ENCODE results near the gene TMEM123. TPM values are rescaled to one million over a fixed set of nuclear protein-coding genes. Genes with fewer than 3 reads are reported as not detected.

The TMEM123 gene
- total RNA-seq, 1 donor from 2014 or later, result 107 TPM

DNA sequence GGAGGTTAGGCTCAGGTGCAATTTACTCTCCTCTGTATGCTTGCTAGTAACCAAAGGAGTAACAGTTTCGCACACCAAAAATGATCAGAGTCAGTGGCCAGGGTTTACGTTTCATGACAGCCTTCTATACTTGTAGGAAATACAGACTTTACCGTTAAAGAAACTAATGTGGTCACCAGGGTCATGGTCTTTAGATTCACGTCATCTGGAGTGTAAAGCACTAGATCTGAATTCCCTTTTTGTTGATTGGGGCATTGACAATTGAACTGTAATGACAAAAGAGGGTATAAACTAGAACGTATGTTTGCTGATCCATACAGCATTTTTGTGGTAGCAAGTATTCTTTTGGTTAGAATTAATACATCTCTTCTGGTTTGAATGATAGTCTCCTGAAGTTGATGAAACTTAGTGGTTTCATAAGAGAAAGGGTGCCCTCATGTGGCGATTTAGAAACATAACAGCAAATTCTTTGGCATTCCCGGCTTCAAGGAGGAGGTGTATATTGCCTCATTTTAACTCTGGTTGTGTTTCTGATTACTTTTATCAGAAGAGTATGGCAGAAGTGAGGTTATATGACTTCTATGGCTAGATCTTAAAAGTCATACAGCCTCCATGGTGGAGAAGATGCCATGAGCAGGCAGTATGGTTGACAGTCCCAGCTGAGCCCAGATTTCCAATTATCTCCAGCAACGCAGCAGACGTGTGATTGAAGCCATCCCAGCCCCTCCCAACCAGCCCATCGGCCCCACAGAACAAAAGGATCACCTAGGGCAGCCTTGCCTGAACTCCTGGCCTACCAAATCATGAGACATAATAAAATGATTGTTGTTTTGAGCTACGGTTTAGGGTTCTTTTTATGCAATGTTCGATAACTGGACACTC is 42.8 kb upstream of the TMEM123 start:
- Histone ChIP-seq H3K4me1 (no peaks in the 10 kb centered on the region), H3K27me3 (no peaks in the 10 kb centered on the region), H3K27ac (no peak overlapping the region), H3K4me3 (no peak overlapping the region), H3K36me3 (no peaks in the 10 kb centered on the region), H3K9me3 (no peaks in the 10 kb centered on the region)
- TF ChIP-seq, protein P1, sequence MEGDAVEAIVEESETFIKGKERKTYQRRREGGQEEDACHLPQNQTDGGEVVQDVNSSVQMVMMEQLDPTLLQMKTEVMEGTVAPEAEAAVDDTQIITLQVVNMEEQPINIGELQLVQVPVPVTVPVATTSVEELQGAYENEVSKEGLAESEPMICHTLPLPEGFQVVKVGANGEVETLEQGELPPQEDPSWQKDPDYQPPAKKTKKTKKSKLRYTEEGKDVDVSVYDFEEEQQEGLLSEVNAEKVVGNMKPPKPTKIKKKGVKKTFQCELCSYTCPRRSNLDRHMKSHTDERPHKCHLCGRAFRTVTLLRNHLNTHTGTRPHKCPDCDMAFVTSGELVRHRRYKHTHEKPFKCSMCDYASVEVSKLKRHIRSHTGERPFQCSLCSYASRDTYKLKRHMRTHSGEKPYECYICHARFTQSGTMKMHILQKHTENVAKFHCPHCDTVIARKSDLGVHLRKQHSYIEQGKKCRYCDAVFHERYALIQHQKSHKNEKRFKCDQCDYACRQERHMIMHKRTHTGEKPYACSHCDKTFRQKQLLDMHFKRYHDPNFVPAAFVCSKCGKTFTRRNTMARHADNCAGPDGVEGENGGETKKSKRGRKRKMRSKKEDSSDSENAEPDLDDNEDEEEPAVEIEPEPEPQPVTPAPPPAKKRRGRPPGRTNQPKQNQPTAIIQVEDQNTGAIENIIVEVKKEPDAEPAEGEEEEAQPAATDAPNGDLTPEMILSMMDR (IDR thresholded peaks at IDR 0.05), result peak; percentile 38 to 66 (median 54)
- no peak for DNase-seq (ENCODE audit: low spot score in 2 of 2)
- intact Hi-C loops (cut with DNase I), result loop anchor here (1.0 to 2.0 kb wide), 3 partner anchors 105 to 207 kb away; partner anchors contain the start of gene BIRC2

DNA sequence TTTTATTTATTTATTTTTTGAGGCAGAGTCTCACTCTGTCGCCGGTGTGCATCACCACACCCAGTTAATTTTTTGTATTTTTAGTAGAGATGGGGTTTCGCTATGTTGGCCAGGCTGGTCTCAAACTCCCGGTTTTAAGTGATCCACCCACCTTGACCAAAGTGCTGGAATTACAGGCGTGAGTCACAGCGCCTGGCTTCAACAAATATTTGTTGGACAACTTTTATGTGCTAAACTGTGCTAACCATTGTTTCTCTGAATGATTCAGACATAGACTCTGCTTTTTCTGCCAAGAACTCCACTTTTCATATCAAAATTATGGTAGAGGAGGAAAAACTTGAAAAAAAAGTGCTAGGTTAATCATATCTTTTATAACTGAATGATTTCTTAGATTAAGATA is 41.7 kb upstream of the TMEM123 start:
- Histone ChIP-seq H3K36me3 (no peaks in the 10 kb centered on the region), H3K27ac (no peak overlapping the region), H3K9me3 (no peaks in the 10 kb centered on the region), H3K4me3 (no peak overlapping the region), H3K27me3 (no peaks in the 10 kb centered on the region), H3K4me1 (no peaks in the 10 kb centered on the region)
- intact Hi-C loops (cut with DNase I), result loop anchor here (2.0 to 5.0 kb wide), 3 partner anchors 37 to 205 kb away; partner anchors contain the start of gene BIRC2
- no peak for DNase-seq (ENCODE audit: low spot score in 2 of 2)
- TF ChIP-seq, protein P1 (IDR thresholded peaks at IDR 0.05), result no peak

DNA sequence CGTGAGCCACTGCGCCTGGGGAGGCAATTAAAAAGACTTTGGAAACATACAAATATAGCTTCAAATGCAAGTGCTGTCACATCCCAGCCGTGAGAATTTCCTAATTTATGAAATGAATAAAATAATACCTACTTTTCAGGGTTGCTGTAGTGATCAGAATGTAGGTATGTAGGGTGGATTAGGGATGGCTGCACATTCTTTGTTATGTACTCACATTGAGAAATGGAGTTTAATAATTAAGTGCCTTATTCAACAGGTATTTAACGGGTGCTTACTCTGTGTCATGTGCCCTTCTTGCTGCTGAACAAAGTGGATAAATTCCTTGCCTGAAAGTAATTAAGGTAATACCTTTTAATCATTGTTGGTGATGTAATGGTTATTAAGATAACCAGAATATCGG is 41.0 kb upstream of the TMEM123 start:
- TF ChIP-seq, protein P1 (IDR thresholded peaks at IDR 0.05), result no peak
- Histone ChIP-seq H3K9me3 (no peaks in the 10 kb centered on the region), H3K27ac (no peak overlapping the region), H3K4me3 (no peak overlapping the region), H3K27me3 (no peaks in the 10 kb centered on the region), H3K36me3 (no peaks in the 10 kb centered on the region), H3K4me1 (no peaks in the 10 kb centered on the region)
- intact Hi-C loops (cut with DNase I), result loop anchor here (5.0 kb wide), 1 partner anchor 36 kb away; no protein-coding TSS in a partner anchor
- no peak for DNase-seq (ENCODE audit: low spot score in 2 of 2)

DNA sequence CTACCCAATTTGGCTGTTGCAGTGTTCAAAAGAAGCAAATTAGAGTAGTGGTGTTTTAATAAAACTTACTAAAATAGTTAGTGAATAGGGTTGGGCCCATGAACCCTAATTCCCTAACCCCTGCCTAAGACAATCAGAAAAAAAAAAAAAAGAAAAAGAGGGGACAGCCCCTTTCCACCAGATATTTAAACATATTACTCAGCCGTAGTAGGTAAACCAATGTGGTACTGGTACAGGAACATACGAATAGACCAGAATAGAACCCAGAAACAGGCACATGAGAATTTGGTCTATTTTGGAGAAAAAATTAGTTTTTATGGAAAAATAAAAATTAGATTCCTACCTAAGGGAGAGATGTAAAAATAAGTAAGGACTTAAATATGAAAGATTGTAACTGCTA is 39.4 kb upstream of the TMEM123 start:
- DNase-seq (ENCODE audit: low spot score in 2 of 2), result no peak
- TF ChIP-seq, protein P1 (IDR thresholded peaks at IDR 0.05), result no peak
- Histone ChIP-seq H3K27me3 (no peaks in the 10 kb centered on the region), H3K4me1 (no peaks in the 10 kb centered on the region), H3K36me3 (no peaks in the 10 kb centered on the region), H3K9me3 (no peaks in the 10 kb centered on the region), H3K4me3 (no peak overlapping the region), H3K27ac (no peak overlapping the region)
- intact Hi-C loops (cut with DNase I), result loop anchor here (5.0 kb wide), 1 partner anchor 35 kb away; no protein-coding TSS in a partner anchor

DNA sequence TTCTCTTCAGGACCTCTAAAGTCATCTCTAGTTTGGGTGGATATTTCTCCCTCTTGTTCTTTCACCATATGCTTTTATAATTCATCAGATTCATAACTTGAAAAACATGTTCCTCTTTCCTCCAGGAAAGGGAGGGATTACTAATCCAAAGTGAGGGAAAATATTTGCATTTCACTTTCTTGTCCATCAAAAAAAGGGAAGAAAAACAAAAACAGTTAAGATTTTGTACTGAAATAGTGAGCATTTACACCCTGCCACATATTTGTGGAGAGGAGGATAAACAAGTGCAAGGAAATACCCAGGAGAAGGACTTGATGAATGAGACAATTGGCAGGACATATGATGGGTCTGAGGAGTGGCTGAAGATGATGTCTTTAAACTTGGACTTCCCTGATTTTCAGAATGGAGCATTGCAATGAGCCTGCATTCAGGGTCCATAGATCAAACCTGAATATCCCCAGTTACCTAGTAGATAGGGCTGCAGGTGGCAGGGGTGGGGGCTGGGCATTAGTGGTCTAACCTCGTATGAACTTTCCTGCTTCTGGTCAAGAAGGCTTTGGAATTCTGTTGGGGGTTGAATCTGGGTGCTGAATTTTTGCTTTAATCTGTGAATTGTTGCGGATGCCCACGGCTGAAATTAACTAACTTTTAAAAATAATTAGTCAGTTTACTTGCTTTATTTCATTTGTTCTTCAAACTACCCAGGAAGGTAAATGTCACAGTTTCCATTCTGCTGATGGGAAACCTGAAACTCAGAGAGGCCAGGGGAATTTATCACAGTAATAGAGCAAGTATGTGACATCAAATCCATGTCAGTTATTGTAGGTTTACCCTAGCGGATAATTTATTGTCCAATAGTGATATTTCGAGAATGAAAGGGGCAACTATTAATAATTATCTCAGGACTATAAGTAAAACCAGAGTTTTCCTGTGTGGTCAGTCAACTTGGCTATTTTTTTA is 36.9 kb upstream of the TMEM123 start:
- TF ChIP-seq, protein P1 (IDR thresholded peaks at IDR 0.05), result no peak
- H3K4me3 ChIP-seq, result no peak overlapping the region
- no peak for DNase-seq (ENCODE audit: low spot score in 2 of 2)
- intact Hi-C loops (cut with DNase I), result loop anchor here (5.0 kb wide), 1 partner anchor 32 kb away; no protein-coding TSS in a partner anchor
- no peaks in the 10 kb centered on the region for H3K36me3 ChIP-seq
- H3K9me3 ChIP-seq, result no peaks in the 10 kb centered on the region
- no peak overlapping the region for H3K27ac ChIP-seq
- no peaks in the 10 kb centered on the region for H3K27me3 ChIP-seq
- H3K4me1 ChIP-seq, result no peaks in the 10 kb centered on the region
